ENCODE data around the gene C18orf54.
"Not testable (repeated sequence)": the region's sequence is repeated elsewhere in the genome, so short reads cannot be mapped to it uniquely, and the experiment has no call there.

C18orf54 gene

DNA sequence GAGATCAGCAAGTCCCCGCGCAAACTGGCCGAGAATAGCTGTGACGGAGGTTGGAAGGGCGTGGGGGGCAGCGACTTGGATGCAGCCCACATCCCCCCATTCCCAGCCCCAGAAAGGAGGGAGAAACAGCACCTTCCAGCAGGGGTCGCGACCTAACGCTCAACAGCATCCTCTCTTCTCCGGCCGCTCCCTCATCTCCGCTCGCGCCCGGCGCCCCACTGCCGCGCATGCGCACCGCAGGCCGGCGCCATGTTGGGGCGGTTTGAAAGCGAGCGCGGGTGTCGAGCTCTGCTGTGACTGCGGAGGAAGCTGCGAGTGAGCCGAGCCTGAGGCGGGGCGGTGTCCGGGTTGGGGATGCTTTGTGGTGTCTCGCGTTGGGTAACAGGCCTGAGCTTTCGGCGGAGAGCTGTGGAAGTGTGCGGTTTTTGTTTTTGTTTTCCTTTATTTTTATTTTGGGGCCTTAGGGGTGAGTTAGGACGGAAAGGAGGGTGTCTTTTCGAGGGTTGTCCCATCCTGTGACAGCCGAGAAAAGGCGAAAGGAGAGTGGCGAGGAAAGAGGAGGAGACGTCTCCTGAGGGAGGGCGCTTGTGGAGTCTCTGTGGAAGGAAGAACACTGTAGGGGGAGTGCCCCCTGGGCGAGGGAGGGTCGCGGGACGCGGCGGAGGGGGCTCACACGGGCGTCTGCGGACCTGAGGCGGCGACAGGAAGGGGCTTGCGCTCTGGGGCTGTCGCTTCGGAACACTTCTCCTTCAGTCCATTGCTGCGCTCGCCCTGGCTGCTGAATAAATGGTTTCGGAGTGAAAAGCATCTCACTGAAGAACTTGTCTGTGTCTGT is at the start of gene C18orf54, which contains the start of gene STARD6:
Gene C18orf54 (plus strand): TSS at position 247 of the 835 bp plus-strand sequence. CDS start 2,667 bp downstream, outside the sequence.
Gene STARD6 (minus strand): TSS at position 199 of the 835 bp plus-strand sequence. CDS start 3,285 bp downstream, outside the sequence.
- peak; percentile 100 for DNase-seq (ENCODE audit: low spot score)

DNA sequence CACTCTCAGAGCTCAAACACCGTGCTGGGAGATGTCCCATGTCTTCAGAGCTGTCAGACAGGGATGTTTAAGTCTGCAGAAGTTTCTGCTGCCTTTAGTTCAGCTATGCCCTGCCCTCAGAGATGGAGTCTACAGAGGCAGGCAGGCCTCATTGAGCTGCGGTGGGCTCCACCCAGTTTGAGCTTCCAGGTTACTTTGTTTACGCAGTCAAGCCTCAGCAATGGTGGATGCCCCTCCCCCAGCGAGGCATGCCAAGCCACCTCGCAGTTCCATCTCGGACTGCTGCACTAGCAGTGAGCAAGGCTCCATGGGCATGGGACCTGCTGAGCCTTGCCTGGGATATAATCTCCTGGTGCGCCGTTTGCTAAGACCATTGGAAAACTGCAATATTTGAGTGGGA is 48.1 kb upstream of the C18orf54 start:
- DNase-seq (ENCODE audit: low spot score), result not testable (repeated sequence)

DNA sequence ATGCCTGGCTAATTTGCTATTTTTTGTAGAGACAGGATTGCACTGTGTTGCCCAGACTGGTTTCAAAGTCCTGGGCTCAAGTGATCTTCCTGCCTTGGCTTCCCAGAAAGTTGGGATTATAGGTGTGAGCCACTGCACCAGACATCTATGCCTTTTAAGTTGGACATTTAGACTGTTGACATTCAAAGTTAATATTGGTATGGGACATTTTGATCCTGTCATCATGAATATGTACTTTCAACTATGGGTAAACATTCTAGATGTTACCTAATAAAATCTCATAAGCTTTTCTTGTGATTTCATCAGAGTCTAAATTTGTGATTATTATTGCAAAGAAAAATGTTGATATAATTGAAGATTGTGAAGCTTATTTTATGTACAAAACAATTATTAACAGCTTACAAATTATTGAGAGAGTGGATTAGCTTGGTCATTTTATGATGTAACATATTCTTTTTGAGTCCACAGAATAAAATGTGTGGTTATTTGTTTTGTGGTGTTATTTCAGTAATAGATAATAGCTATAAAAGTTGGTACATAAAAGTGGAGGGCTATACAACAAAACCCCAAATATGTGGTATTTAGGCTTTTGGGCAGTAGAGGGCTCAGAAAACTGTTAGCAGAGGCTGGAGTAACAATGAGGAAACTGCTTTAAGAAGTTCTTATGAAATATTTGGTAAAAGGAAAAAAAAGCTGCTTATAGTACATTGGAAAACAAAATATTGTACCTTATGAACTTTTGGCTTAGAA is 41.5 kb upstream of the C18orf54 start:
- DNase-seq (ENCODE audit: low spot score), result no peak

DNA sequence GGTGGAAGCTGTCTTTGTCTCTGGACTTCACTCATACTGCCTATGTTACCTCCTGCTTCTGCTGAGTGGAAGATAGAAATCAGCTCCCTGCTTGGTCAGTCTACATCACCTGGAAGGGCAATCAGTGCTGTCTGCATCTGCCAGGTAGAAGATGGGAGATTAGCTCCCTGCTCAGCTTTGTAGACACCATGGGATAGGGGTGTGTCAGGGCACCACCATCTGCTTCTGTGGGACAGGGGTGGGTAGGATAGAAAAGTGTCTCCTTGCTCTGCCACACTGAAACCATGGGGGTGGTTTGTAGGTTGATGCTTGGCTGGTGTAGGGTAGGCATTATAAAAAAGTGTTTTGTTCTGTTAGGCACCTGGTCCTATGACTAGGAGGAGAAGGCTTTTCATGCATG is 34.1 kb upstream of the C18orf54 start:
- no peak for DNase-seq (ENCODE audit: low spot score)

DNA sequence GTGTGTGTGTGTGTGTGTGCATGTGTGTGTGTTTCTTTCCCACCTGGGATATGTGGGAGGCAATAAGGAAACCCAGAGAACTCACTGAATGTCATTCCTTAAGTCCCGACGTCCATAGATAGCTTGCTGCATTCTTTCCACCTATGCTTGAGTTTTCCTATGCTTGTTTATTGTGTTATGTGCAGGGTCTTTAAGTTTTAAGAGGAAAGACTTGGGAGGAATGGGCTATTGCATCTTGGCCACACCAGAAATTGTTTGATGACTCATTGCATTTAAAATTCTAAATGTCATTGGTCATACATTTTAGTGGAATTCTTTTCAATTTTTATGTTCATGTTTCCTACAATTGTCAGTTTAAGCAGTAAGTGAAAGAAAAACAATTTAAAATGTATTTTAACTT is 33.7 kb upstream of the C18orf54 start:
- DNase-seq (ENCODE audit: low spot score), result no peak

DNA sequence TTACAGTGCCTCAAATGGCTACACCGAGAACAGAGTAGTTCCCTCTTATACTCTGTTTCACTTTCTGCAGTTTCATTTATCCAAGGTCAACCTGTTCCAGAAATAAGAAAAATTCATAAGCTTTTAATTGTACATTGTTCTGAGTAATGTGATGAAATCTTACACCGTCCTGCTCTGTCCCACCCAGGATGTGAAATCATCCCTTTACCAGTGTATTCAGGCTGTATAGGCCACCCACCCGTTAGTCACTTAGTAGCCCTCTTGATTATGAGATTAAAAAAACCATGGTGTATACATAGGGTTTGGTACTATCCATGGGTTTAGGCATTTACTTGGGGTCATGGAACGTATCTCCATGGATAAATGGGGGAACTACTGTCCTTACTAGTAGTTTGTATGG is 29.9 kb upstream of the C18orf54 start:
- no peak for DNase-seq (ENCODE audit: low spot score)

DNA sequence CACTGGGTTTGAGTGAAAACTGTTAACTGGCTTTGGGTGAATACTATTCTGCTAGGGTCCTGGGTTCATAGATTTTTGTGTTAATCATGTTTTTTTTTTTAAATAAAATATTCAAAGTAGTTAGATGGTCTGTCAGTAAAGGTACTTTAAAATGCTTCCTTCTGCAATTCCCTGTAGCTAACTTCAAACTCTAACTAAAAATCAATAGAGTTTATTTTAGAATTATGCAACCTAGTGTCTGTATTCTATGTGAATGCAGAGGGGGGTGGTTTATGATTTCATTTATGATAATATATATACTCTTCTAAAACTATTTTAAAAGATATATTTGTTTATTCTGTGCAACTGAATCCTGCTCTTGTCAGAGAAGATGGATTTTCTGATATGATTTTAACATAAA is 27.9 kb upstream of the C18orf54 start:
- DNase-seq (ENCODE audit: low spot score), result no peak

DNA sequence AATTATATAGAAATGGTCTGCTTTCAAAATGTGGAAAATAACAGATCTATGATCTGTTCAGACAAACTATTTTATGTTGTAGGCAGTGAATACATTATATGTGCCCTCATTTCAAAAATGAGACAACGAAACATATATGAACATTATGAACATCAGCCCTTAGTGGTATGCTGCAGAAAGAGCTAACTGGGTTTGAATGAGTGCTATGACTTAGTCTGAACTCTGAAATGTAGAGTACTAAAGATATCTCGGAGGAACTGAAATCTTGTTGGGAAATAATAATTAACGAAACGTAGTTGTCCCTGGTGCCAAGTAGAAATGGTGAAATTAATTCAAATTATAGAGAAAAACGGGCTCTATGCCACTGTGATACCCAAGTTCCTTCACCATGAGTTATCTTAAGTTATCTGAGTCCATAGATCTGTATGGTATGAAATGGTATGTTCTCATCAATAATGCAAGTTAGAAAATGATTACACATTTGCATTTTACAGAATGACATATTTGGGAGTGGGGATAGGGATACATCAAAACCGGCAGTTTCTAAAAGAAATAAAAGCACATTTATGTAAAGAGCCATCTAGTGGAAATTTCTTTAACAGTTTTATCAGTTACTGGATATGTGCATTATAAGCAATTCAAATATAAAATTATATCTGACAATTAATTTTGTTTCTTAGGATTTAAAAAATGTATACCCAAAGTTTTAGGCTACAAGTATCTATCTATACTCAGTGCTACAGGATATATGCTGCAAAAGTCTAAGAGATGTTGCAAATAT is 26.7 kb upstream of the C18orf54 start:
- DNase-seq (ENCODE audit: low spot score), result no peak

DNA sequence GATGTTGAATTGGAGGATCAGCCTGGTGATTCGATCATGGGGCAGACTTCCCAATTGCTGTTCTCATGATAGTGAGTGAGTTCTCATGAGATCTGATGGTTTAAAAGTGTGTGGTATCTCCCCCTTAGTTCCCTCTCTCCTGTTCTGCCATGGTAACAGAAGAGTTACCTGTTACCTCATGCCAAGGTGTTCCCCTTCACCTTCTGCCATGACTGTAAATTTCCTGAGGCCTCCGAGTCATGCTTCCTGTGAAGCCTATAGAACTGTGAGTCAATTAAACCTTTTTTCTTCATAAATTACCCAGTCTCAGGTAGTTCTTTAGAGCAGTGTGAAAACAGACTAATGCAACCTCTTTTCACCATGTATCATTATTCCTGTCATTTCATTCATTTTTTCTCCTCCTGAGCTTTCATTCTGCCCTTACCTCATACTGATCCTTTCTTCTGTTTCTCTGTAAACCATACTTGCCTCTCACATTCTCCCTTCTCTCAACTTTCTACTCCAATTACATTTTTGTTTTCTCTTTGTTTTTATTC is 22.0 kb upstream of the C18orf54 start:
- no peak for DNase-seq (ENCODE audit: low spot score)

DNA sequence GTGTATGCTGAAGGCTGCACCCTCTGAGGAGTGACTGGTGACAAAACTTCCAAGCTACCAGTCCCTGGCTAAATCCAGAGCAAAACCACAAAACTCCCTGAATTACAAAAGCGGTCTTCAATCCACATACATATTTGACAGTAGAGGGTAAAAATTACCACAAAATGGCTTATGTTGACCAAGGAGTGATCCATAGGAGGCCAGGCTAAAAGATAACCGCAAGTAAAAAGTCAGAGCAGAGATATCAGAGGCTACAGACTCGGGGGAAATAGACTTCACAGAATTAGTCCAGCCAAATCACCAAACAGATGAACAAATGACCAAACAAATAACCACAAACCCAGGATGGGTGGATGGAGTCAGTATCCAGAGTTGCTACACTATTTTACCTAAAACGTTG is 19.5 kb upstream of the C18orf54 start:
- no peak for DNase-seq (ENCODE audit: low spot score)

DNA sequence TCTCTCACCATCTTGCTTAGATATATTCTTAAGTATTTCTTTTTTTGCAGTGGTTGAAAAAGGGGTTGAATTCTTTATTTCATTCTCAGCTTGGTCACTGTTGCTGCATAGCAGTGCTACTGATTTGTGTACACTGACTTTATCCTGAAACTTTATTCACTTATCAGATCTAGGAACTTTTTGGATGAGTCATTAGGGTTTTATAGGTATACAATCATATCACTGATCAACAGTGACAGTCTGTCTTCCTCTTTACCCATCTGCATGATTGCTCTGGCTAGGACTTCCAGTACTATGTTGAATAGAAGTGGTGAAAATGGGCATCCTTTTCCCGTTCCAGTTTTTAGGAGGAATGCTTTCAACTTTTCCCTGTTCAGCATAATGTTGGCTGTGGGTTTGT is 6.5 kb upstream of the C18orf54 start:
- DNase-seq (ENCODE audit: low spot score), result no peak

DNA sequence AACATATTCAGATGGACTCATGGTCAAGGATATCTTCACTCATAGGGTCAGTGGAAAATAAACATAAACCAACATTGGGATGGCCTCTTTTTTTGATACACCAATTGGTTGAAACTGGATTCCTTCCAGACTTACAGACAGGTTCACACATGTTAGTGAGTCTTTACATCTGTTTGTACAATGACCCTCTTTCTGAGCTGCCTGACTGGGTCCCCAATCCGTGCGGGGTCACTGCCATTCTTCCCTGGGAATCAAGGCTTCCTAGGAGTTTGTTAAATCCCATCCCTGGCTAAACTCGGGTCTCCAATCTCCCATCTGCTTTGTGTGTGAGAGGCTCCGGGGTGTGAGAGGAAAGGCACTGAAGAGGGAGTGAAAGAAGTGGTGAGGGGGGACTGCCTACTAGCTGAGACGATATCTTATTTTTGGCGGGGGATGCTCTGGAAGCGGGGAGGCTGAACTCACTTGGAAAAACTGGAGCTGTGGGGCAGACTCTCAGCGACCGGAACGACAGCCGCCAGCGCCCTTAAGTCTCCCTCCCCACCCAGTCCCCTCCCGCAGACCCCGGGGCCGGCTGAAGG is 535 bp upstream of the C18orf54 start:
- no peak for DNase-seq (ENCODE audit: low spot score)

DNA sequence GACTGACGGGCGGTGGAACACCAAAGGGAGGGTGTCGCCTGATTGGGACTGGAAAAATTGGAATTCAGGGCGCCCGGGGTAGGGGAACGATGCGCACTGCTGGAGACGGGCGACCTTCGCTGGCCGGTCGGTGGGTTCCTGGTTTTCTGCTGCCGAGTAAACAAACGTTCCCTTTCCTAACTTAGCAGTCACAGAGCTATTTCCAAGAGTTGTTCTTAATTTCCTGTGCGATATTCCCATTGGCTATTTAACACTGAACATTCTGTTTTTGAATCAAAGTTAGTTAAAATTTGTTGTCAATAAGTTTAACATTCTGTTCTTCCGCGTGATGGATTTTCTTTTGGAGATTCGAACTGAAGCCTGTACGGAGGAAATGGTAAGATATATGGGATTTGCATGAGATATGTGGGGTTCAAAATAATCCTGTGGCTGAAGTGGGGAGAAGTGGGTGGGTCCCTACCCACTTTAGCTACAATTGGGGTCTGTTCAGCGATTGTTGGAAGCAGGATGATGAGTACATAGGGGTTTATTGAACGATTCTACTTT is 862 bp downstream of the C18orf54 start:
- DNase-seq (ENCODE audit: low spot score), result no peak

DNA sequence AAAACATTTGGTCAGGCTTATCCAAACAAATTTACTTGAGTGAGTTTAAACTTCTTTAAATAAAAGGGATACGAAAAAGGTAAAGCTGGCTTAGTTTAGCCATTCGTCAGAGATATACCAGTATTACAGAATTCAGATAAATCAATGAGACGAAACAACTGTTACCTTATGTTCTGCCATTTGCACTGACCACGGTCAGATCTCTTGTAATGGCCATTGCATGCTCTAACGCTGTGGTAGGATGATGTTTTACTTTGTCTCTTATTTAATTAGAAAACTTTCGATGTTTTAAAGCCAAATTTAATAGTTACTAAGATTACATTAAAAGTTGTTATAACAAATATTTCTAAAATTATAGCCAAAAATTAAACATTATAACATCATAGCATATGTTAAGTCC is 1.5 kb downstream of the C18orf54 start:
- DNase-seq (ENCODE audit: low spot score), result no peak

DNA sequence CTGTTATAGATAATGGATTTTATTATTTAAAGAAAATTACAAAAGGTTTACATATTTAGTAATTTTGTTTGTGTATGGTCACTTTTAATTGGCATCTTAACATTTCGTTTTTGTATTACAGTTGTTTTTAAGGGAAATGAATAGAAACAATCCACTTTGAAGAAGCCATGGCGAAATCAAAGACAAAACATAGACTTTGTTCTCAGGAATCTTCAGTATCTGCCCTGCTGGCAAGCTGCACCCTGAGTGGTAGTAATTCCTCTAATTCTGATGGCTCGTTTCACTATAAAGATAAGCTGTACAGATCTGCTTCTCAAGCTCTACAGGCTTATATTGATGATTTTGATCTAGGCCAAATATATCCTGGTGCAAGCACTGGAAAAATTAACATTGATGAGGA is 2.7 kb downstream of the C18orf54 start:
- no peak for DNase-seq (ENCODE audit: low spot score)

DNA sequence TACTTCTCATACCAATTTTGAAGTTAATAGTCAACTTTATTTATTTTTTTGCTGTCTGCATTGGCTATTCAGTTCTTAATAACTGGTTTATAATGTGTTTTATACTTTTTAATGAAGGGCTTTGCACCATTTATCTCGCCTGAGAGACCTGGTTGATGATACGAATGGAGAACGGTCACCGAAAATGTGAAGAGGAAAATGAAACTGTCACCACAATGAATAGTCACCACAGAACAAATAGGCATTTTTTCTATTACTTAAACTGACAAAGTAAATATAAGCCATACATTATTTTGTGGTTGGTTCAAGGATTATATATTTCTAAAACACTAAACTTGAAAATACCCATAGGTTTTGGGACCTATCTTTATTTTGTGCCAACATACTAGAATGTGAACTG is 20.4 kb downstream of the C18orf54 start:
- DNase-seq (ENCODE audit: low spot score), result no peak

DNA sequence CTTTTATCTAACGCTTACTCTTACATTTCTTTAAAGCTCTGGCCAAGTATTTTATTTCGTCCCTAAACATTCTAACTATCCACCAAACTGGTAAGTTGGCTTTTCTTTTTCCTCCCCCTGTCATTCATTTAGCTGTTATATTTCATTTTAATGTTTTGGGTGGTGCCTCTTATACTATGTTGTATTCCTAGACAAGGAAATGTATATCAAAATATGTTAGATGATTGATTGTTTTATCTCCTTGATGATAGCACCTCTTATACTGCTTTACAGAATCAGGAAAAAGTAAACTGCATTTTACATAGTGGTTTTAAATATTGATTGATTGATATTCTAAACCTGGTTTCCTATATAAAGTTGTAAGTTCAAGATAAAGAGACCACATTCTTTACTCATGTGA is 23.9 kb downstream of the C18orf54 start:
- no peak for DNase-seq (ENCODE audit: low spot score)

DNA sequence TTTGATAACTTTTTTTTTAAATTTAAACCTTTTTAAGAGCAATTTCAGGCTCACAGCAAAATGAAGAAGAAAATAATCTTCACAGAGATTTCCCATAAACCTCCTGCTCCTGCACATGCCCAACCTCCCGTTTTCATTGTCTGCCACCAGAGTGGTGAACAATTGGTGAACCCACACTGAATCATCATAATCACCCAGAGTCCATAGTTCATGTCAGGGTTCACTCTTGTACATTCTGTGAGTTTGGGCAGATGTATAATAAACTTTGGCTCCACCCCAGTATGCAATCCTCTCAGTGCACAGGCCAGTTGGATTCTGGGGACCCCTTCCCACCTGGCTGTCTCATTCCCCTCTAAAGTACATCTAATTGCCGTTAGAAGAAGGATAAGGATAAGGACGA is 24.4 kb downstream of the C18orf54 start:
- no peak for DNase-seq (ENCODE audit: low spot score)

DNA sequence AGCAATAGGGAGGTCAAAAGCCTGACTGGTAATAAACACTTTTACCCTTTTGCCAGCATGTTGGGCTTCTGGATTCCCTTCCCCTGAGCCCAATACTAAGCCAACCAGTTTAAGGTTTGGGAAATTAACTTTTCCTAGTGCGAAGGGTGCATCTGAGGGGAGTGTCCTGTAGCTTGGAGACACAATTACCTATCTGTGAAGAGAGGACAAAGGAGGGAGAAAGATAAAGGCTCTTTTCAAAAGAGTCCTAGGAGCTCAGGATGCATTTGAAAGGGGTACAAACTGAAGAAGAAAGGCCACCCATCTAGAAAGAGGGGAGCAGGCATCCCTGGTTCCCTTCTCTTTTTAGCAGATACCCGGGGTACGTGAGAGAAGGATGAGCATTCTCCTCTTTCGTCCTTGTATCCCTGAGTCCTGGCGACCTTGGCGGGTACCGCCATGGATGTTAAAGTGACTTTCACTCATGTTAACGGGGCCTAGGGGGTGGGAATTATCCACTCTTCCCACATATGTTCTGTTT is 25.1 kb downstream of the C18orf54 start:
- DNase-seq (ENCODE audit: low spot score), result no peak

DNA sequence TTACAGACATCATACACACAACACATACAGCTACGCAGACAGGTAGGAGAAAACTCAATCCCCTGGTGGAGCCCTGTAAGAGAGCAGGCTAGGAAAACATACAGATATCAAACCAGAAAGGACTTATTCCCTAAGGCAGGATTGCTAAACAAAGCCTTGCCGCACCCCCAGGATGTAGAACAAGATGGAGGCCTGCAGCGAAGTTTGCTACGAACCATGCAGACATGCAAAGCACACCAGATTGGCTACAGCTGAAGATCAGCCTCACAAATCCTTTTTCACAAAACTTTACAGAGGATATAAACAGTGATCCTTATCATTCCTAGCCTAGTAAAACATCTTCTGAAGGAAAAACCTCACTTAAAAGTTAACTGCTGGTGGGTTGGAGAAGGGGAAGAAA is 28.3 kb downstream of the C18orf54 start:
- DNase-seq (ENCODE audit: low spot score), result no peak

DNA sequence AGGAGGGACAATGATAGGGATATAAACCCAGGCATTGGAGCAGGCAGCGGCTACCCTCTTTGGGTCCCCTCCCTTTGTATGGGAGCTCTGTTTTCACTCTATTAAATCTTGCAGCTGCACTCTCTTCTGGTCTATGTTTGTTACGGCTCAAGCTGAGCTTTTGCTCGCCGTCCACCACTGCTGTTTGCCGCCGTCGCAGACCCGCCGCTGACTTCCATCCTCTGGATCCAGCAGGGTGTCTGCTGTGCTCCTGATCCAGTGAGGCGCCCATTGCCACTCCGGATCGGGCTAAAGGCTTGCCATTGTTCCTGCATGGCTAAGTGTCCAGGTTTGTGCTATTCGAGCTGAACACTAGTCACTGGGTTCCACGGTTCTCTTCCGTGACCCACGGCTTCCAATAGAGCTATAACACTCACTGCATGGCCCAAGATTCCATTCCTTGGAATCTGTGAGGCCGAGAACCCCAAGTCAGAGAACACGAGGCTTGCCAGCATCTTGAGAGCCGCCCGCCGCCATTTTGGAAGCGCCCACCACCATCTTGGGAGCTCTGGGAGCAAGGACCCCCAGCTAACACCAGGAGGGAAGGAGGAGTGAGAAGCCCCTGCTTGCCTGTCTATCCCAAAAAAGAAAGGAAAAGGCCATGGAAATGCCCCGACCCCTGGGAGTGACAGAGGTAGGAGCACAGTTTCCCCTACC is 29.2 kb downstream of the C18orf54 start:
- DNase-seq (ENCODE audit: low spot score), result not testable (repeated sequence)

Measured in D341Med (cell line).